ENCODE results near the gene ORC3. TPM values are rescaled to one million over a fixed set of nuclear protein-coding genes. Genes with fewer than 3 reads are reported as not detected.
"Not testable (repeated sequence)": the region's sequence is repeated elsewhere in the genome, so short reads cannot be mapped to it uniquely, and the experiment has no call there.

ORC3 gene
- total RNA-seq, 1 donor from 2014 or later: 26.9 TPM

DNA sequence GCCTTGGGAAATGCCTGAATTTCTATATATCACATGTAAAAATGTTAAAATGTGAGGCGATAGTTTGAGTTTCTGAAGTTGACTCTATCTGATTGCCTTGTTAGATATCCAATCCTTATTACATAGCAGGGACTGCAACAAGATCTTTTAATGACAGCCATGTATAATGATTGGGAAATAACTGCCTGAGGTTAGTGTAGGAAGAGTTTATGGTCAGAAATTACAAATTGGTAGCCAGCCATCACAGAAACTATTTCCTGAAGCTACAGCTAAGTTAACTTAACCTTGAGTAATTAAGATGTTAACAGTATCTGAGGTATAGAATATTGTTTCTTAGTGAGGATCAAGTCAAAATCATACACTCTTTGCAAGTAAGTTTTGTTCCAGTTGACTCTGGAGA lies 71.1 kb downstream of the ORC3 start:
- no peak for DNase-seq

- DNase-seq: no peak
Observed at GRCh38 chr6:87661503-87661902, 71.6 kb downstream of the ORC3 start.

GRCh38 chr6:87663434-87663833 lies 73.5 kb downstream of the ORC3 start:
- DNase-seq: no peak

- no peak for DNase-seq
Observed at GRCh38 chr6:87664921-87665485, 75.1 kb downstream of the ORC3 start.

DNA sequence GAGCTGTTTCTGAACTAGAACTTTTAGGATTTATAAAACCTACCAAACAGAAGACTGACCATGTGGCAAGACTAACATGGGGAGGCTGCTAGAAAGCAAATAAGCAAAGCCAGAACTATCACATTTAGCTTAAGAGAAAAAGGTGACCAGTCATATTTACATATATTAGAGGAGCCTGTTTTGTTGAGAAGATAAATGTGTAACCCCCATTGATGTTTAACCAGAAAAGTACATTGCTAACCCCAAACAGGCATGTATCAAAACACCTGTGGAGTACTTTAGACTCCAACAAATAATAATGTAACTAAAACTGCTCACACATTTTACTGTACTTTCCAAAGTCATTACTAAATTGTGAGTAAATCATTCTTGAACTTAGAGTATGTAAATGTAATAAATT lies 77.1 kb downstream of the ORC3 start:
- DNase-seq: no peak

DNA sequence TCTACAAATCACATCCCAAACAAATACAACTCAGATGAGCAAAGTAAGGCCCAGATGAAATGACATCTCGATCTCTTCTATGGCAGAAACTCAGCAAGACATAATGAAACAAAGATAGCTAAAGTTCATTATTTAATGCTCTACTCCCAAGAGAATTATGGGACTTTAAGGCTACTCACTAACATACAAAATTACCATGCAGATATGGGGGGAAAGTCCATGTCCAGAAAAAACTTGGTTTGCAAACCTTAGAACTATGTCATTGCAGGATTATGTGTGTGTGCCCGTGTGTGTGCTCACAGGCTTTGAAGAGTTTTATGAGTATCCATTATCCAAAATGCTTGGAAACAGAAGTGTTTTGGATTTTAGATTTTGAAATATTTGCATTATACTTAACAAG lies 78.1 kb downstream of the ORC3 start:
- DNase-seq: no peak

DNA sequence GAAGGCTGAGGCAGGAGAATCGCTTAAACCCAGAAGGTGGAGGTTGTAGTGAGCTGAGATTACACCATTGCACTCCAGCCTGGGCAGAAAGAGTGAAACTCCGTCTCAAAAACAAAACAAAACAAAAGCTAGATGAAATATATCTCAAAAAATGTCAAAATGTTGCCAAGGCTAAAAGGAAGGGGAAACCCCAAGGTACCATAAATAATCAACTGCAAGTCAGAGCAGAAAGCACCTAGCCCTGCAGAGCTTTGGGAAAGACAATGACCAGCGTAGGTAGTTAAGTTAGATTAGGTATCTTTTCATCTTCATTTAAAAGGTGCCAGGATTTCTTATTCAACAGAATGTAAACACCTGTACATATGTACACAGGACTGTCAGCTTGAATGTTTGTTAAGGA lies 79.1 kb downstream of the ORC3 start:
- DNase-seq: no peak

DNA sequence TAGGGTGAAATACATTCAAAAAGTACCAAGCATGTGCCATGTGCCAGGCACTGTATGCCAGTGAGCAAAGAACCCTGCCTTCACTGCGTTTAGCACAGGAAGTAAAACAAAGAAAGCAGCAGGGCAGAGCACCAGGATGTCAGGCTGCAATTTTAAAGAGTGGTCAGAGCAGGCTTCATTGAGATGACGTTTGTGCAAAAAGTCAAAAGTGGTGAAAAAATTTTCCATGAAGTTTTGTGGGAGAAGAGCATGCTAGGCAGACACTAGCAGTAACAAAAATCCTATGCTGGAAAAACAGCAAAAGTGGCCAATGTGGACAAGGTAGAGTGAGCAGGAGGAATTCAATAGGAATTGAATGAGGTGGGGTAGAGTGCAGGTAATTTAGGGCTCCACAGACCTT lies 80.8 kb downstream of the ORC3 start:
- DNase-seq: no peak

- no peak for DNase-seq
Observed at GRCh38 chr6:87671555-87672029, 81.7 kb downstream of the ORC3 start.

DNA sequence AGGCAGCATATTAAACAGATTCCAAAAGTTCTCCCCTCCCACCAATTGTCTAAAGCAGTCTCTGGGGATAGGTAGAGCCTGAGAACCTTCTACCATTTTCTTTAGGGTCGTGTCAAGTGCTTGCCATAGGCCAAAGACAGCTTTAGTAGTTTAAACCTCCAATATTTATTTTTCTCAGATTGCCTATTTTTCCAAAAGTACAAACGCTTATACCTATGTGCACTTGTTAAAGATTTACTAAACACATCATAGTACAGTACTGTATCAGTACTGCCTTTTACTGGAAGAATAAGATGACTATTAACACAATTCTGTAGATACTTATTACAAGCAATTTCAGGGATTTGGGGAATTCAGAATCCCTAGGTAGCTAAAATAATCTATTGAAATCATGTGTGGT lies 82.7 kb downstream of the ORC3 start:
- no peak for DNase-seq

- no peak for DNase-seq
Observed at GRCh38 chr6:87673237-87673636, 83.3 kb downstream of the ORC3 start.

DNA sequence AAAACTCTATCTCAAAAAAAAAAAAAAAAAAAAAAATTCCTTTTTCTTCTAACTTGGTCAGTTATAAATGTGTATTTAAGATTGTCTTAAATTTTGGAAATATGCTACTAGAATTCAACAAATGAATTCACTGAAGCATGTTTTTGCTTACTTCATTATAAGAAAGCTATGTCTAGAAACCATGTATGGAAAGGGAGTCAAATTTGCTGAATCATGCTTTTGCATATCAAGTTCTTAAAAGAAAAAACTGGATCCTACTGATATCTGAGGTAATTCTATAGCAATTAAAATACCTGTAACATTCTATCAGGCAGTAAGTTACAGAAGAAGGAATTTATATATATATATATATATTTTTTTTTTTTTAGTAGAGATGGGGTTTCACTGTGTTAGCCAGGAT lies 84.4 kb downstream of the ORC3 start:
- DNase-seq: no peak

- no peak for DNase-seq
Observed at GRCh38 chr6:87675004-87675681, 85.2 kb downstream of the ORC3 start.

- no peak for DNase-seq
Observed at GRCh38 chr6:87682310-87682709, 92.4 kb downstream of the ORC3 start.

GRCh38 chr6:87683890-87684289 lies 94.0 kb downstream of the ORC3 start:
- no peak for DNase-seq

GRCh38 chr6:87684895-87685654 lies 95.1 kb downstream of the ORC3 start:
- no peak for DNase-seq

- not testable (repeated sequence) for DNase-seq
Observed at GRCh38 chr6:87686636-87687205, 96.8 kb downstream of the ORC3 start.

GRCh38 chr6:87687296-87687695 lies 97.4 kb downstream of the ORC3 start:
- DNase-seq: no peak

- not testable (repeated sequence) for DNase-seq
Observed at GRCh38 chr6:87687893-87688292, 98.0 kb downstream of the ORC3 start.

GRCh38 chr6:87690441-87690840 lies 100.5 kb downstream of the ORC3 start:
- no peak for DNase-seq

- no peak for DNase-seq
Observed at GRCh38 chr6:87692086-87692485, 102.2 kb downstream of the ORC3 start.

DNA sequence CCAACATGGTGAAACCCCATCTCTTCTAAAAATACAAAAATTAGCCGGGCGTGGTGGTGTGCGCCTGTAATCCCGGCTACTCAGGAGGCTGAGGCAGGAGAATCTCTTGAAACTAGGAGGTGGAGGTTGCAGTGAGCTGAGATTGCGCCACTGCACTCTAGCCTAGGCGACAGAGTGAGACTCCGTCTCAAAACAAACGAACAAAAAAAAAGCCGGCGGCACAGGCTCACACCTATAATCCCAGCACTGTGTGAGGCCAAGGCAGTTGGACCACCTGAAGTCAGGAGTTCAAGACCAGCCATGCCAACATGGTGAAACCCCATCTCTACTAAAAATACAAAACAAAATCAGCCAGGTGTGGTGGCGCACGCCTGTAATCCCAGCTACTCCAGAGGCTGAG lies 106.9 kb downstream of the ORC3 start:
- DNase-seq: not testable (repeated sequence)
